KMS-11 (cell line): ENCODE data around the gene NTSR2.

Source experiments
- H2AFZ ChIP-seq: fragments of 200-600 bp; sonication (generic); 2 replicates; pipeline ENCODE4 v1.6.1; 2016; ENCODE audit warnings: antibody characterized with exemption, mixed run types, low read depth
- H3K27ac ChIP-seq: fragments of 200-600 bp; sonication (generic); 2 replicates; pipeline ENCODE4 v1.6.1; 2016; ENCODE audit warnings: mild to moderate bottlenecking, mixed run types
- H3K27me3 ChIP-seq: fragments of 200-600 bp; sonication (generic); 2 replicates; pipeline ENCODE4 v1.6.1; 2017; ENCODE audit warnings: mild to moderate bottlenecking, low read depth, mixed run types, moderate library complexity; ENCODE audit not compliant: insufficient read depth
- H3K36me3 ChIP-seq: fragments of 200-600 bp; sonication (generic); 2 replicates; pipeline ENCODE4 v1.6.1; 2017; ENCODE audit warnings: mild to moderate bottlenecking, mixed run types; ENCODE audit not compliant: insufficient read depth
- H3K4me1 ChIP-seq: fragments of 200-600 bp; sonication (generic); 2 replicates; pipeline ENCODE4 v1.6.1; 2016; ENCODE audit warnings: mild to moderate bottlenecking, low read depth, mixed run types; ENCODE audit not compliant: poor library complexity, severe bottlenecking
- H3K4me2 ChIP-seq: fragments of 200-600 bp; sonication (generic); 2 replicates; pipeline ENCODE4 v1.7.0; 2016; ENCODE audit warnings: mild to moderate bottlenecking, mixed run types
- H3K4me3 ChIP-seq: fragments of 200-600 bp; sonication (generic); IDR thresholded peaks from 2 replicates; pipeline ENCODE4 v1.6.1; 2017; ENCODE audit warnings: low read depth, low read length, mixed read lengths; ENCODE audit not compliant: insufficient read depth
- H3K79me2 ChIP-seq: fragments of 200-600 bp; sonication (generic); 2 replicates; pipeline ENCODE4 v1.6.1; 2016; ENCODE audit warnings: low read depth, mixed run types; ENCODE audit not compliant: insufficient read depth
- H3K9ac ChIP-seq: fragments of 200-600 bp; sonication (generic); 2 replicates; pipeline ENCODE4 v1.6.1; 2016; ENCODE audit warnings: mild to moderate bottlenecking, mixed run types
- H4K20me1 ChIP-seq: fragments of 200-600 bp; sonication (generic); 2 replicates; pipeline ENCODE4 v1.6.1; 2016; ENCODE audit warnings: mild to moderate bottlenecking, mixed run types; ENCODE audit not compliant: insufficient read depth
- TF ChIP-seq, protein P1 (sequence below): fragments of 200-600 bp; sonication (generic); conservative IDR thresholded peaks from 2 replicates; pipeline ENCODE4 v1.6.1; 2017; ENCODE audit warnings: low read depth, mild to moderate bottlenecking, antibody characterized with exemption, low read length, moderate library complexity, mixed read lengths

The NTSR2 gene

DNA sequence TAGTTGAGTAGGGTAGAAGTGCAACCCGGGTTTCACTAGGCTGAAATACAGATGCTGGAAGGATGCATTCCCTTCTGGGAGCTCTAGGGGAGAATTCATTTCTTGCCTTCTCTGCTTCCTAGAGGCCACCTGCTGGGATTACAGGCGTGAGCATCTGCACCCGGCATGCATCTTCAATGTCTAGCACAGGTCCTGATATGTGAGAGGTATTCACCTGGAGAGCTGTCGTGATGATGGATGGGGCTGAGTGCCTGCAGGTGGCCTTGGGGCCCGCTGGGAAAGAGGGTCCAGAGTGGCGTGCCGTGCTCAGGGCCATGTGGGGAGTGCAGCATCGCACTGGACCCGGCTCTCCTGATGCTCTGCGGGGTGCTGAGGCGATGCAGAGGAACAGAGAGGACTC lies 6.6 kb upstream of the NTSR2 start:
- Histone ChIP-seq H3K27ac (no peak overlapping the region), H3K36me3 (no peaks in the 10 kb centered on the region), H3K4me3 (no peak overlapping the region), H2AFZ (no peak overlapping the region), H3K27me3 (no peaks in the 10 kb centered on the region), H4K20me1 (no peaks in the 10 kb centered on the region), H3K9ac (no peak overlapping the region), H3K79me2 (no peaks in the 10 kb centered on the region), H3K4me1 (peaks cover 13% of the 10 kb centered on the region), H3K4me2 (no peak overlapping the region)
- TF ChIP-seq, protein P1, sequence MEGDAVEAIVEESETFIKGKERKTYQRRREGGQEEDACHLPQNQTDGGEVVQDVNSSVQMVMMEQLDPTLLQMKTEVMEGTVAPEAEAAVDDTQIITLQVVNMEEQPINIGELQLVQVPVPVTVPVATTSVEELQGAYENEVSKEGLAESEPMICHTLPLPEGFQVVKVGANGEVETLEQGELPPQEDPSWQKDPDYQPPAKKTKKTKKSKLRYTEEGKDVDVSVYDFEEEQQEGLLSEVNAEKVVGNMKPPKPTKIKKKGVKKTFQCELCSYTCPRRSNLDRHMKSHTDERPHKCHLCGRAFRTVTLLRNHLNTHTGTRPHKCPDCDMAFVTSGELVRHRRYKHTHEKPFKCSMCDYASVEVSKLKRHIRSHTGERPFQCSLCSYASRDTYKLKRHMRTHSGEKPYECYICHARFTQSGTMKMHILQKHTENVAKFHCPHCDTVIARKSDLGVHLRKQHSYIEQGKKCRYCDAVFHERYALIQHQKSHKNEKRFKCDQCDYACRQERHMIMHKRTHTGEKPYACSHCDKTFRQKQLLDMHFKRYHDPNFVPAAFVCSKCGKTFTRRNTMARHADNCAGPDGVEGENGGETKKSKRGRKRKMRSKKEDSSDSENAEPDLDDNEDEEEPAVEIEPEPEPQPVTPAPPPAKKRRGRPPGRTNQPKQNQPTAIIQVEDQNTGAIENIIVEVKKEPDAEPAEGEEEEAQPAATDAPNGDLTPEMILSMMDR: no peak

DNA sequence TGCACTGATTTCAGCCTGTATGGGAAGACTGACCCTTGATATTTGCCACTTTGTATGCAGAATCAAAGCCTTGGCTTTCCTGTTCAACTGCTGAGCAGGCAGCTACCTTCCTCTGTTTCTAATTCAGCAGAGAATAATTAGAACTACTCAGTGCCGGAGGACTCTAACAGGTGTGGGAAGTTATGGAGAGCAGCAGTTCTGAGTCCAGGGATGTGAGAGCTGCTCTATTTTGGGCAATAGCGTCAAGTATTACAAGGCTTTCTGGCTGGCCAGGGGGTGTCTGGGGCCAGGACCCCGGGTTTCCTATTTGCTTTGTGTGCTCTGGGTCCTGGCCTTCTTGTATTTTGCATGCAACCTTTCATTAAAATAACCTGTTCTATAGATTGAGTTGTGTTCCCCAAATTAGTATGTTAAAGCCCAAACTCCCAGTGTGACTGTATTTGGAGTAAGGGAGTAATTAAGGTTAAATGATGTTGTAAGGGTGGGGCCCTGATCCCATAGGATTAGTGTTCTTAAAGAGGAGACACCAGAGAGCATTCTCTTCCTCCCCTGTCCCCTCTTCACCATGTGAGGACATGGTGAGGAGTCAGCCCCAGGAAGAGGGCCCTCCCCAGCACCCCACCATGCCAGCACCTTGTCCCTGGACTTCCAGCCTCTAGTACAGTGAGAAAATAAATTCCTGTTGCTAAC lies 5.6 kb upstream of the NTSR2 start:
- Histone ChIP-seq H3K4me1 (peaks cover 13% of the 10 kb centered on the region), H3K4me2 (no peak overlapping the region), H3K9ac (no peak overlapping the region), H2AFZ (no peak overlapping the region), H3K27ac (no peak overlapping the region), H3K4me3 (no peak overlapping the region), H3K36me3 (no peaks in the 10 kb centered on the region), H4K20me1 (no peaks in the 10 kb centered on the region), H3K27me3 (no peaks in the 10 kb centered on the region), H3K79me2 (no peaks in the 10 kb centered on the region)
- TF ChIP-seq, protein P1: no peak

DNA sequence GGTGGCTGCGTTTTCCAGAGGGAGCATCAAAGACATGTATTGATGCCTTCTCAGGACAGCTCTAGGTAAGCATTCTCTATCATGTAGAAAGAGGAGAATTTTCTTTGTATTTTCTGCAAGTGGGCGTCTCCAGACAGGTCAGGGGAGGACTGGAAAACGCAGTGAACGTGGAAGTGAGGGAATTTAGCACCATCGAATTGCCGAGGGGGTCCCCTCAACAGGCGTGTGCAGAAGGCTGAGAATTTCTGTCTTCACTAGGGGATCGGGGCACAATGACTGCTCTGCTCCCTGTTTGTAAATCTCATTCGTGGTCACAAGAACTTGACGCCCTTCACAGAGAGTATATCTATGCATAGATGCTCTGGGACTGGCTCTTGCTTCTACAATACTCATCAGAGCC lies 5.0 kb upstream of the NTSR2 start:
- H3K4me2 ChIP-seq: no peak overlapping the region
- H2AFZ ChIP-seq: no peak overlapping the region
- TF ChIP-seq, protein P1: no peak
- H3K9ac ChIP-seq: no peak overlapping the region
- no peak overlapping the region for H3K4me3 ChIP-seq
- no peaks in the 10 kb centered on the region for H3K36me3 ChIP-seq
- H3K79me2 ChIP-seq: no peaks in the 10 kb centered on the region
- peaks cover 13% of the 10 kb centered on the region for H3K4me1 ChIP-seq
- no peaks in the 10 kb centered on the region for H3K27me3 ChIP-seq
- no peak overlapping the region for H3K27ac ChIP-seq
- no peaks in the 10 kb centered on the region for H4K20me1 ChIP-seq

DNA sequence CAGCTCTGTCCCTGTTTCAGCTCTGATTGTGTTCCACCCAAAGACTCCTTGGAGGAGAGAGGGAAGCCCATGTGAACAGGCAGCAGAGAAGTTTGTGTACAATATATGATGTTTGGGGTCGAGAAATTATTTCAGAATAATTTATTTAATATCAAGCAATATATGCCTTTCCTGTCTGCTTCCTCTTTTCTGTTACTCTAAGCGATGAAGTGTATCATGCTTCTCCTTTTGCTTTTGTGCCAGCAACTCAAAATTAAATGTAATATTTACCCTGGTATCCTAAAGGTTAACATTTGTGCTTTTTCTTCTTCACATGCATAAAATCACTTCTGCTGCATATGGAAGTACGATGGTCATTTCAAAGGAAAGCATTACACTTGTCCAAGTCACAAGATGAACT lies 2.4 kb upstream of the NTSR2 start:
- Histone ChIP-seq H2AFZ (no peak overlapping the region), H3K4me1 (peaks cover 13% of the 10 kb centered on the region), H3K4me2 (no peak overlapping the region), H4K20me1 (no peaks in the 10 kb centered on the region), H3K9ac (no peak overlapping the region), H3K79me2 (no peaks in the 10 kb centered on the region), H3K36me3 (no peaks in the 10 kb centered on the region), H3K27me3 (no peaks in the 10 kb centered on the region), H3K27ac (no peak overlapping the region), H3K4me3 (no peak overlapping the region)
- TF ChIP-seq, protein P1: no peak
